ENCODE data around the gene C20orf141.

Gene C20orf141

DNA sequence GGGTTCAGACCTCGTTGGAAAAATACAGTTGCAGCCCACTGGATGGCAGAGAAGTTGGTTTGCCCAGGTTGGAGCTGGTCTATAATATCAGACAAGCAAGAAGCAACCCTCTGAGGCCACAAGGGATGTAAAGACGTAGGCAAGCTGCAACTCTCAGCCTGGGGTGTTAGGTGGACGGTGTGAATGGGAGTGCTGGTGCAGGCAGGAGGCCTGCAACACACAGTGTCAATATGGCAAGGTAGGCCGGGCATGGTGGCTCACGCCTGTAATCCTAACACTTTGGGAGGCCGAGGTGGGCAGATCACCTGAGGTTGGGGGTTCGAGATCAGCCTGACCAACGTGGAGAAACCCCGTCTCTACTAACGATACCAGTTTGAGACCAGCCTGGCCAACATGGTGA is 36.3 kb downstream of the C20orf141 start:
- no peak for DNase-seq

- DNase-seq = no peak
Measured at GRCh38 chr20:2858591-2858990, 43.8 kb downstream of the C20orf141 start.

- DNase-seq = no peak
Measured at GRCh38 chr20:2859330-2860121, 44.7 kb downstream of the C20orf141 start.

GRCh38 chr20:2864626-2865025 is 49.8 kb downstream of the C20orf141 start:
- DNase-seq = no peak

DNA sequence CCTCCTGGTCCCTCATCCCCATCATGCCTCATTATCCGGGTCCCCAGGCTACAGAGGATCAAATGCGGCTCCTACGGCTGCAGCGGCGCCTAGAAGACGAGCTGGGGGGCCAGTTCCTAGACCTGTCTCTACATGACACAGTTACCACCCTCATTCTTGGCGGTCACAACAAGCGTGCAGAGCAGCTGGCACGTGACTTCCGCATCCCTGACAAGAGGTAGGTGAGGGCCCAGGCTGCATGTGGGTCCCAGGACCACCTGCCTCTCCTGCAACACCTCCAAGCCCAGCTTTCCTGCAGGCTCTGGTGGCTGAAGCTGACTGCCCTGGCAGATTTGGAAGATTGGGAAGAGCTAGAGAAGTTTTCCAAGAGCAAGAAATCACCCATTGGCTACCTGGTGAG is 50.3 kb downstream of the C20orf141 start:
- DNase-seq = no peak
